NOMO-1 (cell line): ENCODE data around the gene BEX4.
"Not testable (repeated sequence)": the region's sequence is repeated elsewhere in the genome, so short reads cannot be mapped to it uniquely, and the experiment has no call there.

ENCODE experiments used
- DNase-seq, 2 experiments: peaks; one replicate each; lab custom pipeline; 2025; ENCODE audit not compliant: unreplicated experiment in 2 of 2; lab: John Stamatoyannopoulos, UW

The BEX4 gene

GRCh38 chrX:103214870-103215424 is at the start of gene BEX4:
BEX4 (plus strand) TSS chrX:103215108; CDS start chrX:103216154, 1,046 bp downstream.
- peak; percentile 11 to 38 for DNase-seq

- DNase-seq, result no peak
These were observed 44.7 kb upstream of the BEX4 start for GRCh38 chrX:103170216-103170615.

GRCh38 chrX:103171353-103171752 is 43.6 kb upstream of the BEX4 start:
- DNase-seq, result no peak

- DNase-seq, result not testable (repeated sequence)
These were observed 39.7 kb upstream of the BEX4 start for GRCh38 chrX:103175256-103175655.

GRCh38 chrX:103175944-103176753 is 38.8 kb upstream of the BEX4 start:
- peak; percentile 5 to 57 for DNase-seq

- DNase-seq, result no peak
These were observed 37.4 kb upstream of the BEX4 start for GRCh38 chrX:103177556-103177955.

GRCh38 chrX:103183912-103184311 is 31.0 kb upstream of the BEX4 start:
- DNase-seq, result no peak

GRCh38 chrX:103187953-103188475 is 26.9 kb upstream of the BEX4 start:
- DNase-seq, result no peak

GRCh38 chrX:103197721-103198306 is 17.1 kb upstream of the BEX4 start:
- DNase-seq, result no peak

GRCh38 chrX:103198668-103199067 is 16.2 kb upstream of the BEX4 start:
- DNase-seq, result not testable (repeated sequence)

- no peak for DNase-seq
These were observed 13.9 kb upstream of the BEX4 start for GRCh38 chrX:103201041-103201440.

GRCh38 chrX:103210056-103210455 is 4.9 kb upstream of the BEX4 start:
- DNase-seq, result no peak

- DNase-seq, result peak in 1 of 2 experiments; percentile 28
These were observed 3.7 kb upstream of the BEX4 start for GRCh38 chrX:103211012-103211715.

GRCh38 chrX:103212749-103213457 is 2.0 kb upstream of the BEX4 start:
- DNase-seq, result no peak

- DNase-seq, result no peak
These were observed 600 bp downstream of the BEX4 start for GRCh38 chrX:103215425-103215991.

- no peak for DNase-seq
These were observed 5.8 kb downstream of the BEX4 start for GRCh38 chrX:103220511-103221323.

GRCh38 chrX:103225918-103226317 is 11.0 kb downstream of the BEX4 start:
- DNase-seq, result not testable (repeated sequence)

- no peak for DNase-seq
These were observed 18.4 kb downstream of the BEX4 start for GRCh38 chrX:103233263-103233662.

GRCh38 chrX:103234869-103235268 is 20.0 kb downstream of the BEX4 start:
- no peak for DNase-seq
